ENCODE data around the gene MDH1. TPM values are rescaled to one million over a fixed set of nuclear protein-coding genes. Genes with fewer than 3 reads are reported as not detected.

MDH1 gene
- polyA plus RNA-seq, 3 donors: 96.6 to 230 (median 215) TPM

Other genes starting within 250 kb of the MDH1 start
- 1 to 10 TPM; 1.5 to 2.9 (median 1.9) TPM for gene WDPCP, start 486 bp upstream of the MDH1 start, polyA plus RNA-seq